H1 (cell line): ENCODE results near the gene COL4A2. TPM values are rescaled to one million over a fixed set of nuclear protein-coding genes. Genes with fewer than 3 reads are reported as not detected.

Experiments
- CTCF ChIA-PET: fragments of 300-600 bp; sonication (Branson Sonifier 250); formaldehyde crosslinking; loops from one replicate; lab custom pipeline; 2021; ENCODE audit not compliant: partially characterized antibody; lab: Charles Lee
- POLR2A ChIA-PET: fragments of 300-600 bp; sonication (Branson Sonifier 250); formaldehyde crosslinking; loops from one replicate; lab custom pipeline; 2021; ENCODE audit warnings: inconsistent platforms; ENCODE audit not compliant: partially characterized antibody; lab: Charles Lee
- DNase-seq, 2 experiments: peaks; one replicate each; pipeline versions ENCODE4 v3.0.0 to v3.0.0-alpha.2; 2010 to 2022; ENCODE audit warnings: low spot score in 2 of 2, low read depth in 1 of 2, mixed read lengths in 1 of 2
- FAIRE-seq: peaks from 2 replicates; lab custom pipeline; 2011; peaks lifted over from hg19 to GRCh38; lab: Jason Lieb, UNC
- H2AFZ ChIP-seq: 2 replicates; pipeline ENCODE4 v1.8.1; 2012; ENCODE audit warnings: low read length, inconsistent platforms
- H2AK5ac ChIP-seq: 2 replicates; pipeline ENCODE4 v1.6.1; 2013; ENCODE audit warnings: low read depth, low read length
- H2BK120ac ChIP-seq: replicated peaks from 2 replicates; pipeline ENCODE3; 2013; ENCODE audit warnings: low read depth, low read length, inconsistent platforms
- H2BK12ac ChIP-seq: 2 replicates; pipeline ENCODE4 v1.6.1; 2013; ENCODE audit warnings: low read depth, low read length
- H2BK15ac ChIP-seq: 2 replicates; pipeline ENCODE4 v1.6.1; 2013; ENCODE audit warnings: low read length
- H2BK20ac ChIP-seq: 2 replicates; pipeline ENCODE4 v1.6.1; 2013; ENCODE audit warnings: low read length
- H2BK5ac ChIP-seq: 2 replicates; pipeline ENCODE4 v1.6.1; 2013; ENCODE audit warnings: low read depth, low read length
- H3K14ac ChIP-seq: 2 replicates; pipeline ENCODE4 v1.6.1; 2013; ENCODE audit warnings: inconsistent platforms; ENCODE audit not compliant: insufficient read length
- H3K18ac ChIP-seq: 2 replicates; pipeline ENCODE4 v1.6.1; 2013; ENCODE audit warnings: low read length; ENCODE audit errors: extremely low read depth
- H3K23ac ChIP-seq: 2 replicates; pipeline ENCODE4 v1.6.1; 2013; ENCODE audit warnings: inconsistent platforms; ENCODE audit not compliant: insufficient read length
- H3K23me2 ChIP-seq: 2 replicates; pipeline ENCODE4 v1.6.1; 2013; ENCODE audit warnings: low read depth, low read length
- H3K27ac ChIP-seq: 2 replicates; pipeline ENCODE4 v1.6.1; 2011; ENCODE audit warnings: low read depth, low read length, inconsistent platforms
- H3K27me3 ChIP-seq, 4 experiments: replicated peaks in 1 of 4; 1 replicate in 1 of 4; 2 replicates in 3 of 4; pipeline versions ENCODE4 v1.6.1 to v1.8.1; 2011 to 2013; ENCODE audit warnings: low read length in 3 of 4, mild to moderate bottlenecking in 3 of 4, inconsistent platforms in 2 of 4, mixed read lengths in 2 of 4, moderate library complexity in 1 of 4; ENCODE audit not compliant: control insufficient read depth in 3 of 4, insufficient read depth in 3 of 4; ENCODE audit errors: extremely low read depth in 1 of 4
- H3K36me3 ChIP-seq, 4 experiments: 2 replicates each; pipeline versions ENCODE4 v1.6.1 to v1.8.1; 2011 to 2013; ENCODE audit warnings: mild to moderate bottlenecking in 4 of 4, low read length in 3 of 4, moderate library complexity in 2 of 4, control low read depth in 1 of 4, inconsistent platforms in 1 of 4; ENCODE audit not compliant: insufficient read depth in 4 of 4, control insufficient read depth in 2 of 4
- H3K4ac ChIP-seq: replicated peaks from 2 replicates; pipeline ENCODE3; 2013; ENCODE audit warnings: low read length, low read depth, mixed read lengths, inconsistent platforms; ENCODE audit not compliant: insufficient read length
- H3K4me1 ChIP-seq, 4 experiments: replicated peaks in 1 of 4; 1 replicate in 1 of 4; 2 replicates in 3 of 4; pipeline versions ENCODE4 v1.6.1 to v1.8.1; 2011 to 2013; ENCODE audit warnings: low read length in 3 of 4, inconsistent platforms in 2 of 4, mixed read lengths in 1 of 4; ENCODE audit not compliant: insufficient read depth in 4 of 4, control insufficient read depth in 3 of 4
- H3K4me2 ChIP-seq, 2 experiments: 2 replicates each; pipeline versions ENCODE4 v1.6.1 to v1.8.1; 2011 to 2013; ENCODE audit warnings: low read depth in 2 of 2, low read length in 2 of 2, control low read depth in 1 of 2, inconsistent platforms in 1 of 2, mild to moderate bottlenecking in 1 of 2; ENCODE audit not compliant: insufficient read depth in 1 of 2
- H3K4me3 ChIP-seq, 4 experiments: fragments of 200-600, 300-600 bp in 1 of 4; sonication (generic), shearing (Covaris generic), sonication (Bioruptor Twin) in 1 of 4; 2 replicates each; pipeline versions ENCODE4 v1.5.1 to v1.8.1; 2011 to 2016; ENCODE audit warnings: low read length in 4 of 4, low read depth in 3 of 4, control low read depth in 2 of 4, inconsistent platforms in 2 of 4, mild to moderate bottlenecking in 2 of 4, mixed read lengths in 1 of 4, moderate library complexity in 1 of 4; ENCODE audit not compliant: insufficient read depth in 2 of 4; ENCODE audit errors: extremely low read depth in 1 of 4
- H3K56ac ChIP-seq: replicated peaks from 2 replicates; pipeline ENCODE3; 2013; ENCODE audit warnings: low read depth, mild to moderate bottlenecking, mixed read lengths, low read length, inconsistent platforms; ENCODE audit not compliant: insufficient read length
- H3K79me1 ChIP-seq: 2 replicates; pipeline ENCODE4 v1.6.1; 2013; ENCODE audit warnings: low read depth, low read length, control low read depth
- H3K79me2 ChIP-seq, 2 experiments: 2 replicates each; pipeline versions ENCODE4 v1.6.1 to v1.8.1; 2012 to 2013; ENCODE audit warnings: low read length in 2 of 2, mild to moderate bottlenecking in 2 of 2, inconsistent platforms in 1 of 2; ENCODE audit not compliant: insufficient read depth in 2 of 2, control insufficient read depth in 1 of 2
- H3K9ac ChIP-seq, 4 experiments: replicated peaks in 1 of 4; 1 replicate in 1 of 4; 2 replicates in 3 of 4; pipeline versions ENCODE4 v1.6.1 to v1.8.1; 2011 to 2013; ENCODE audit warnings: low read depth in 3 of 4, low read length in 3 of 4, control low read depth in 2 of 4, mild to moderate bottlenecking in 2 of 4, moderate library complexity in 2 of 4, inconsistent platforms in 1 of 4; ENCODE audit errors: extremely low read depth in 1 of 4
- H3K9me3 ChIP-seq, 2 experiments: 2 replicates each; pipeline versions ENCODE4 v1.6.1 to v1.8.1; 2012 to 2013; ENCODE audit warnings: mild to moderate bottlenecking in 2 of 2, moderate library complexity in 2 of 2, control low read depth in 1 of 2, inconsistent platforms in 1 of 2, low read depth in 1 of 2, low read length in 1 of 2, mixed read lengths in 1 of 2; ENCODE audit not compliant: insufficient read depth in 2 of 2
- H4K20me1 ChIP-seq, 2 experiments: replicated peaks in 1 of 2; 2 replicates each; pipeline versions ENCODE3 to v1.8.1; 2011 to 2013; ENCODE audit warnings: inconsistent platforms in 2 of 2, low read length in 2 of 2, mild to moderate bottlenecking in 1 of 2; ENCODE audit not compliant: insufficient read depth in 2 of 2, control insufficient read depth in 1 of 2
- H4K5ac ChIP-seq: 2 replicates; pipeline ENCODE4 v1.6.1; 2013; ENCODE audit warnings: low read length, low read depth, mixed read lengths, inconsistent platforms; ENCODE audit not compliant: insufficient read length
- H4K8ac ChIP-seq: 2 replicates; pipeline ENCODE4 v1.8.0; 2013; ENCODE audit warnings: mild to moderate bottlenecking, moderate library complexity, low read length, inconsistent platforms; ENCODE audit not compliant: insufficient read depth; ENCODE audit errors: extremely low read depth
- H4K91ac ChIP-seq: replicated peaks from 2 replicates; pipeline ENCODE3; 2013; ENCODE audit warnings: low read length, mixed read lengths, inconsistent platforms; ENCODE audit not compliant: insufficient read length
- RAD21 ChIP-seq, 2 experiments: IDR thresholded peaks in 1 of 2; conservative IDR thresholded peaks in 1 of 2; 2 replicates each; pipeline ENCODE4 v1.6.1; 2011; ENCODE audit warnings: low read depth in 2 of 2, low read length in 2 of 2, improper control_type of control experiment in 1 of 2, inconsistent platforms in 1 of 2, mild to moderate bottlenecking in 1 of 2, moderate library complexity in 1 of 2
- WGBS, 2 experiments: shearing (Covaris generic) in 1 of 2; methylation state at CpG; one replicate each; pipeline versions ENCODE4 v1.1.6 to v1.1.7; 2013 to 2015; ENCODE audit warnings: low lambda C conversion rate in 2 of 2, mixed read lengths in 2 of 2, inconsistent platforms in 1 of 2, low coverage in 1 of 2, missing lambda C conversion rate in 1 of 2; ENCODE audit not compliant: insufficient replicate concordance in 2 of 2, insufficient coverage in 1 of 2, insufficient read length in 1 of 2; ENCODE audit errors: extremely low coverage in 1 of 2, missing lambda C conversion rate in 1 of 2; 5-methylcytosine and 5-hydroxymethylcytosine counted together
- polyA plus RNA-seq, 7 experiments: library from polyadenylated mRNA; depleted of rRNA in 3 of 7; stranded (reverse) in 5 of 7; unstranded in 2 of 7; fragments of >200 nt in 5 of 7; fragments of 200-250 nt in 2 of 7; gene quantifications; 1 replicate in 5 of 7; 2 replicates in 1 of 7; 4 replicates in 1 of 7; pipeline versions ENCODE4 v1.2.1 to v1.2.3, GENCODE V29; 2011 to 2013; ENCODE audit warnings: missing spikeins in 2 of 7, mixed read lengths in 2 of 7
- total RNA-seq: library from RNA; stranded (reverse); fragmentation: NEBNext Ultra II Directional; extraction: Animal tissue kit (Norgen Biotek cat#: 25700); gene quantifications from 2 replicates; pipeline ENCODE4 v1.2.1, GENCODE V29; 2021

COL4A2 gene
- total and polyA plus RNA-seq, 2 of the 8 experiments (the other 6 are each of a cell fraction or from before 2014, with no cell fraction given), result 80.4 to 87.3 TPM

DNA sequence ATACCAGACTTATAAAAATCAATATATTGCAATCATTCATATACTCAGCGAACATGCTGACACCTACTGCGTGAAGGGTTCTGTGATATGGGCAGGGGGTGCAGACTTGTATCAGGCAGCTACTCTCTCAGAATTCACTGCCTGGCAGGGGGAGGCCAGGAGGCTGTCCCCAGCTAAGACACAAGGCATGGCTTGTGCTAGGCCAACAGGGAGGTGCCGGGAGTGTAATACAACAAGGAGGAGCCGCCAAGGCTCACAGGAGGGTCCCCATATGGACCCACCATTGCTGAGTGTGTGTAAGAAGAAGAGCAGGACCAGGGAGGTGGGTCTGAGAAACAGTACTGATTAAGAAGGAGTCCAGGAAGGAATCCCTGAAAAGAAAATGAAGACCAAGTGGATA is 97.2 kb downstream of the COL4A2 start:
- no peaks in the 10 kb centered on the region; the same call in 1 of the 2 replicates for H3K23me2 ChIP-seq
- H2BK5ac ChIP-seq, result no peak overlapping the region
- no peak overlapping the region for H3K56ac ChIP-seq
- no peak overlapping the region for H2AFZ ChIP-seq
- no peak overlapping the region for H3K4ac ChIP-seq
- FAIRE-seq (no peak), DNase-seq (no peak)
- no peak overlapping the region for H4K5ac ChIP-seq
- POLR2A ChIA-PET, result no interaction called here
- no peak overlapping the region for H3K18ac ChIP-seq
- H3K4me2 ChIP-seq, result no peak overlapping the region
- H2BK20ac ChIP-seq, result no peak overlapping the region
- TF ChIP-seq RAD21 (IDR thresholded peaks at IDR 0.05 in 1 of 2, conservative IDR thresholded peaks at IDR 0.05 in 1 of 2; ENCODE audit: low read depth in 2 of 2, low read length in 2 of 2), result no peak
- H3K79me1 ChIP-seq, result no peaks in the 10 kb centered on the region
- H3K36me3 ChIP-seq, result no peaks in the 10 kb centered on the region; a peak in 1 of 8 replicates
- no peaks in the 10 kb centered on the region for H3K27me3 ChIP-seq
- no peak overlapping the region for H2BK120ac ChIP-seq
- no peak overlapping the region for H3K23ac ChIP-seq
- H3K14ac ChIP-seq, result no peak overlapping the region
- no peaks in the 10 kb centered on the region for H3K9me3 ChIP-seq
- H3K9ac ChIP-seq, result no peak overlapping the region
- H4K91ac ChIP-seq, result no peak overlapping the region
- peaks cover 0 to 1% of the 10 kb centered on the region in 2 experiments for H4K20me1 ChIP-seq
- H2BK15ac ChIP-seq, result no peak overlapping the region
- CTCF ChIA-PET, result interaction anchor here (0.7 to 1.3 kb wide), 4 partner anchors 16 to 206 kb away, joined by 3 to 4 read pairs (median 3); no protein-coding TSS in a partner anchor
- no peak overlapping the region for H2AK5ac ChIP-seq
- 79% methylated on average over 4 of the region's 4 CpGs; no CpG with 5 or more reads in 1 of the 2 experiments for WGBS, 2 experiments
- H3K27ac ChIP-seq, result no peak overlapping the region
- H4K8ac ChIP-seq, result no peak overlapping the region
- H3K4me1 ChIP-seq, result peaks cover 0 to 6% (median 4%) of the 10 kb centered on the region in 4 experiments; a peak in 3 of 7 replicates
- H3K79me2 ChIP-seq, result no peaks in the 10 kb centered on the region
- H3K4me3 ChIP-seq, result no peak overlapping the region
- H2BK12ac ChIP-seq, result no peak overlapping the region
